Activated CD4-positive, alpha-beta memory T cell treated with anti-CD3 and anti-CD28 coated beads for 36 hours (primary cell): ENCODE results near the gene CTAGE6. TPM values are rescaled to one million over a fixed set of nuclear protein-coding genes. Genes with fewer than 3 reads are reported as not detected.
"Not testable (repeated sequence)": the region's sequence is repeated elsewhere in the genome, so short reads cannot be mapped to it uniquely, and the experiment has no call there.

Experiments
- CTCF ChIA-PET: fragments of 350-600 bp; sonication (Branson Sonifier 250); formaldehyde crosslinking; loops from one replicate; lab custom pipeline; 2021; ENCODE audit warnings: antibody characterized with exemption, inconsistent platforms; lab: Charles Lee
- POLR2A ChIA-PET: fragments of 350-600 bp; sonication (Branson Sonifier 250); formaldehyde crosslinking; loops from one replicate; lab custom pipeline; 2021; ENCODE audit warnings: antibody characterized with exemption; lab: Charles Lee
- DNase-seq: peaks from one replicate; pipeline ENCODE4 v3.0.0-alpha.2; 2020
- H3K27ac Mint-ChIP-seq: one replicate; pipeline ENCODE4 v1.8.0; 2021; ENCODE audit warnings: mixed read lengths
- H3K27me3 Mint-ChIP-seq: one replicate; pipeline ENCODE4 v1.8.0; 2021; ENCODE audit warnings: mixed read lengths
- H3K36me3 Mint-ChIP-seq: one replicate; pipeline ENCODE4 v1.8.0; 2021; ENCODE audit warnings: mixed read lengths
- H3K4me1 Mint-ChIP-seq: one replicate; pipeline ENCODE4 v1.8.0; 2021; ENCODE audit warnings: low read depth, mixed read lengths
- H3K4me3 Mint-ChIP-seq: one replicate; pipeline ENCODE4 v1.8.0; 2021; ENCODE audit warnings: mild to moderate bottlenecking, mixed read lengths
- H3K9me3 Mint-ChIP-seq: one replicate; pipeline ENCODE4 v1.8.0; 2021; ENCODE audit warnings: mixed read lengths
- intact Hi-C: fragments of 100-400 bp; cut with micrococcal nuclease; formaldehyde crosslinking; loops from one replicate; pipeline ENCODE4 v1.15.1; 2023
- total RNA-seq, 2 experiments: library from RNA; stranded (reverse); gene quantifications; one replicate each; pipeline ENCODE4 v1.2.3, GENCODE V29; 2021

CTAGE6 gene
- total RNA-seq, 2 experiments from 2014 or later, result 1.6 to 1.9 TPM

- CTCF ChIA-PET, H3K4me3 Mint-ChIP-seq, POLR2A ChIA-PET, DNase-seq, H3K27me3 Mint-ChIP-seq, intact Hi-C loops, H3K9me3 Mint-ChIP-seq, H3K4me1 Mint-ChIP-seq, H3K27ac Mint-ChIP-seq, H3K36me3 Mint-ChIP-seq: not testable (repeated sequence)
These were observed 5.6 kb upstream of the CTAGE6 start for GRCh38 chr7:143763065-143763464.

GRCh38 chr7:143745340-143745739 lies 12.2 kb downstream of the CTAGE6 start:
- H3K27ac Mint-ChIP-seq, H3K27me3 Mint-ChIP-seq, H3K9me3 Mint-ChIP-seq, H3K36me3 Mint-ChIP-seq, H3K4me3 Mint-ChIP-seq, DNase-seq, CTCF ChIA-PET, intact Hi-C loops, H3K4me1 Mint-ChIP-seq, POLR2A ChIA-PET: not testable (repeated sequence)

GRCh38 chr7:143737037-143737819 lies 20.3 kb downstream of the CTAGE6 start:
- H3K4me1 Mint-ChIP-seq, result peaks cover 29% of the 10 kb centered on the region
- POLR2A ChIA-PET, H3K36me3 Mint-ChIP-seq, H3K4me3 Mint-ChIP-seq, H3K27ac Mint-ChIP-seq, H3K27me3 Mint-ChIP-seq, DNase-seq, H3K9me3 Mint-ChIP-seq: not testable (repeated sequence)
- CTCF ChIA-PET, result interaction anchor here (0.6 to 2.2 kb wide), 5 partner anchors 9 to 392 kb away, joined by 3 to 14 read pairs (median 3); no protein-coding TSS in a partner anchor
- intact Hi-C loops, result loop anchor here (5.0 kb wide), 1 partner anchor 165 kb away; the partner anchor contains the start of gene TCAF1

GRCh38 chr7:143735962-143736361 lies 21.5 kb downstream of the CTAGE6 start:
- Mint-ChIP-seq H3K4me3 (no peak overlapping the region), H3K27ac (no peak overlapping the region), H3K36me3 (peaks cover 2% of the 10 kb centered on the region), H3K27me3 (no peaks in the 10 kb centered on the region), H3K9me3 (no peaks in the 10 kb centered on the region), H3K4me1 (peaks cover 27% of the 10 kb centered on the region)
- DNase-seq, result no peak
- CTCF ChIA-PET, result interaction anchor here (2.2 kb wide), 1 partner anchor 392 kb away, joined by 14 read pairs; no protein-coding TSS in a partner anchor
- POLR2A ChIA-PET, result no interaction called here
- intact Hi-C loops, result loop anchor here (5.0 kb wide), 1 partner anchor 166 kb away; the partner anchor contains the start of gene TCAF1

- H3K9me3 Mint-ChIP-seq, result no peaks in the 10 kb centered on the region
- peaks cover 27% of the 10 kb centered on the region for H3K4me1 Mint-ChIP-seq
- H3K27ac Mint-ChIP-seq, result no peak overlapping the region
- peaks cover 17% of the 10 kb centered on the region for H3K36me3 Mint-ChIP-seq
- no peak overlapping the region for H3K4me3 Mint-ChIP-seq
- no peak for DNase-seq
- ChIA-PET POLR2A (no interaction called here), CTCF (interaction anchor here (2.6 kb wide), 1 partner anchor 394 kb away, joined by 8 read pairs; no protein-coding TSS in a partner anchor)
- intact Hi-C loops, result loop anchor here (5.0 kb wide), 1 partner anchor 158 kb away; no protein-coding TSS in a partner anchor
- H3K27me3 Mint-ChIP-seq, result no peaks in the 10 kb centered on the region
These were observed 23.6 kb downstream of the CTAGE6 start for GRCh38 chr7:143733876-143734275.

GRCh38 chr7:143728333-143728862 lies 29.1 kb downstream of the CTAGE6 start:
- ChIA-PET CTCF (interaction anchor here (0.7 kb wide), 1 partner anchor 9 kb away, joined by 5 read pairs; no protein-coding TSS in a partner anchor), POLR2A (no interaction called here)
- Mint-ChIP-seq H3K27ac (no peak overlapping the region), H3K4me3 (no peak overlapping the region), H3K27me3 (no peaks in the 10 kb centered on the region), H3K9me3 (no peaks in the 10 kb centered on the region), H3K4me1 (peaks cover 1% of the 10 kb centered on the region), H3K36me3 (peaks cover 26% of the 10 kb centered on the region)
- DNase-seq, result no peak
- intact Hi-C loops, result no loop called here

- H3K27ac Mint-ChIP-seq, POLR2A ChIA-PET, CTCF ChIA-PET, intact Hi-C loops, DNase-seq, H3K27me3 Mint-ChIP-seq, H3K4me3 Mint-ChIP-seq, H3K4me1 Mint-ChIP-seq, H3K9me3 Mint-ChIP-seq: not testable (repeated sequence)
- H3K36me3 Mint-ChIP-seq, result peaks cover 26% of the 10 kb centered on the region
These were observed 29.9 kb downstream of the CTAGE6 start for GRCh38 chr7:143727561-143727960.

GRCh38 chr7:143726143-143726542 lies 31.4 kb downstream of the CTAGE6 start:
- H3K4me3 Mint-ChIP-seq, CTCF ChIA-PET, H3K27ac Mint-ChIP-seq, intact Hi-C loops, POLR2A ChIA-PET, H3K4me1 Mint-ChIP-seq, H3K9me3 Mint-ChIP-seq, H3K27me3 Mint-ChIP-seq, DNase-seq: not testable (repeated sequence)
- peaks cover 25% of the 10 kb centered on the region for H3K36me3 Mint-ChIP-seq

GRCh38 chr7:143720335-143720734 lies 37.2 kb downstream of the CTAGE6 start:
- H3K27ac Mint-ChIP-seq, H3K27me3 Mint-ChIP-seq, H3K4me1 Mint-ChIP-seq, CTCF ChIA-PET, DNase-seq, H3K4me3 Mint-ChIP-seq, intact Hi-C loops, H3K9me3 Mint-ChIP-seq, H3K36me3 Mint-ChIP-seq, POLR2A ChIA-PET: not testable (repeated sequence)

GRCh38 chr7:143715543-143716193 lies 41.8 kb downstream of the CTAGE6 start:
- H3K36me3 Mint-ChIP-seq, H3K27me3 Mint-ChIP-seq, H3K4me1 Mint-ChIP-seq, intact Hi-C loops, POLR2A ChIA-PET, H3K9me3 Mint-ChIP-seq, H3K4me3 Mint-ChIP-seq, CTCF ChIA-PET, DNase-seq, H3K27ac Mint-ChIP-seq: not testable (repeated sequence)

GRCh38 chr7:143714581-143715454 lies 42.7 kb downstream of the CTAGE6 start:
- H3K9me3 Mint-ChIP-seq, H3K4me3 Mint-ChIP-seq, POLR2A ChIA-PET, intact Hi-C loops, H3K27ac Mint-ChIP-seq, H3K36me3 Mint-ChIP-seq, DNase-seq, CTCF ChIA-PET, H3K4me1 Mint-ChIP-seq, H3K27me3 Mint-ChIP-seq: not testable (repeated sequence)
